ENCODE results near the gene NT5DC3.

The NT5DC3 gene

GRCh38 chr12:103727638-103728037 is 113.4 kb downstream of the NT5DC3 start:
- no peak for TF ChIP-seq JUND (IDR thresholded peaks at IDR 0.05; ENCODE audit: low read depth)
- in situ Hi-C loops (cut with HindIII; ENCODE audit: low pct_unique_long_range_greater_than_20kb, low sequenced_read_pairs): no loop called here
- DNase-seq (ENCODE audit: low read depth in 1 of 2, low spot score in 1 of 2): no peak

GRCh38 chr12:103725398-103725797 is 115.6 kb downstream of the NT5DC3 start:
- TF ChIP-seq JUND (IDR thresholded peaks at IDR 0.05; ENCODE audit: low read depth): no peak
- in situ Hi-C loops (cut with HindIII; ENCODE audit: low pct_unique_long_range_greater_than_20kb, low sequenced_read_pairs): no loop called here
- no peak for DNase-seq (ENCODE audit: low read depth in 1 of 2, low spot score in 1 of 2)

All from T47D (cell line).